Activated T-helper 1 cell treated with anti-CD3 and anti-CD28 coated beads, Interleukin-2, amount 50 U/mL, for 16 hours (primary cell): ENCODE data around the gene MRGPRG.
"Not testable (repeated sequence)": the region's sequence is repeated elsewhere in the genome, so short reads cannot be mapped to it uniquely, and the experiment has no call there.

Experiments used
- DNase-seq, 2 donors: peaks; one replicate each; pipeline ENCODE4 v3.0.0-alpha.2; 2020; ENCODE audit warnings: low read depth in 1 of 2, low spot score in 1 of 2

The MRGPRG gene, protein sequence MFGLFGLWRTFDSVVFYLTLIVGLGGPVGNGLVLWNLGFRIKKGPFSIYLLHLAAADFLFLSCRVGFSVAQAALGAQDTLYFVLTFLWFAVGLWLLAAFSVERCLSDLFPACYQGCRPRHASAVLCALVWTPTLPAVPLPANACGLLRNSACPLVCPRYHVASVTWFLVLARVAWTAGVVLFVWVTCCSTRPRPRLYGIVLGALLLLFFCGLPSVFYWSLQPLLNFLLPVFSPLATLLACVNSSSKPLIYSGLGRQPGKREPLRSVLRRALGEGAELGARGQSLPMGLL

GRCh38 chr11:3218483-3219280 lies at the start of gene MRGPRG:
Gene MRGPRG, minus strand, starts transcription at chr11:3218813. Its CDS starts 0 bp downstream, at chr11:3218813.
- no peak for DNase-seq

DNA sequence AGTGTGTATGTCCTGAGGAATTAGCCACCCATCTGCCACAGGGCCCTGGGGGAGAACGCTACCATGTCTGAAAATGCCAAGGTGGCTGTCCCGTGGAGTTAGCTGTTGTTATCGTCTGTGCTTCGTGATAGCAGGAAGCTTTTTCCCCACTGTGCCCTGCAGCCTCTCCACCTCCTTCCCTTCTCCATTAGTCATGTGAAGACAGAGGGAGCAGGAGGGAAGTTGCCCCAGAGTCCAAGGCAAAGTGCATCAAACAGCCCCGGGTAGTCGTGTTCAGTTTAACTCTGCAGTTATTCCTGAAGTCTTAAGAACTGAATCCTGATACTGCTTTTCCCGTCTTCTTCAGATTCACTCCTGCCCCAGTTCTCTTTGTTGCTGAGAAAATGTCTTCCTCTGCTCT lies 43.9 kb upstream of the MRGPRG start:
- DNase-seq, result not testable (repeated sequence)

DNA sequence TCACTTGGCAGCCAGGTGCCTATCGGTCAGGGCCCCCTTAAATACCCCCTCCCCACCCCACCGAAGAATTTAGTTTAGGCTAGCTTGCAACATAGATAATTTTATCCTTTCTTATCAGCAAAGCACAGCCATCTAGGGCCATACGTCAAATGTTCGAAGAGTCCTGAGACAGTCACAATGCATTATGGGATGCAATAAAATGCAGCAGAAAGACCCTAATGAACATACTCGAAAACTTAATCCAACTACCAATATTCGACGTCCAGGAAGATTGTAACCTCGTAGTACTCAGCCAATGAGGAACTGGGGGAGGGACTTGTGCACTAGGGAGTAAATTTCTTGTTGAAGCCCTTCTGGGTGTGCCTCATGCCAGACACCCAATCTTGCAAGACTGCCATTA lies 43.2 kb upstream of the MRGPRG start:
- DNase-seq, result not testable (repeated sequence)

GRCh38 chr11:3257509-3257908 lies 38.9 kb upstream of the MRGPRG start:
- not testable (repeated sequence) for DNase-seq

GRCh38 chr11:3255241-3255640 lies 36.6 kb upstream of the MRGPRG start:
- not testable (repeated sequence) for DNase-seq

DNA sequence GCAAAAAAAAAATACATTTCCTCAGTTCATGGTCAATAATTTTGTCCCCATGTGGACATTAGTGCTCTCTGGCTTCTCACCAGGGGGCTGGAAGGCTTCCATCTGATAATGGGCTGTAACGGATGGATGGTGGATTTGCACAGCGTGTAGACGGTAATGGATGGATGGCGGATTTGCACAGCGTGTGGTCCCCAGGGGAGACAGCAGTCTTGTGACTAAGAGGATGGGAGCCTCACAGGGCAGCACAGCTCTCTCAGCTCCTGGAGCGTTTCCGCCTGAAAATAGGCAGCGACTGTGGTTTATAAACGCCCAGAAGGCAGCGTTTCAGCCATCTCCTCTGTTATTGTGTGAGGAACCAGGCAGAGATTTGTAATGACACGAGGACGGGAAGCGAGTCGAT lies 36.2 kb upstream of the MRGPRG start:
- not testable (repeated sequence) for DNase-seq

DNA sequence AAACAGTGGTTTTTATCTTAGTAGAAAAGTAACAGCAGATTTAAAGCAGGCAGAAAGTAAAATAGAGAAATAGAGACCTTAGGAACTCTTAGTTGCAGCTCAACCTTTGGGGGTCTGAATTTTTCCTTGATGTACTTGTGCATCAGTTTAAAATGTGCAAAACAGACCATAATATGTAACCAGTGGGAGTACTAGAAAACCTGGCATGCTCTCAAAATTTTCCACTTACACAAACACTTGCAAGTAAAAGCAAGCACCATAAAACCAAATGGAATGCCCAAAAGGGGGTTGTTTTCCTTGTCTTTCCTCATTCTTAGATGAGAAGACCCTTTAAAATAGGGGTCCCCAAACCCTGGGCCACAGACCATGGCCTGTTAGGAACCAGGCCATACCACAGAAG lies 26.5 kb upstream of the MRGPRG start:
- DNase-seq, result no peak

- DNase-seq, result no peak
Measured at GRCh38 chr11:3243880-3244279, 25.3 kb upstream of the MRGPRG start.

DNA sequence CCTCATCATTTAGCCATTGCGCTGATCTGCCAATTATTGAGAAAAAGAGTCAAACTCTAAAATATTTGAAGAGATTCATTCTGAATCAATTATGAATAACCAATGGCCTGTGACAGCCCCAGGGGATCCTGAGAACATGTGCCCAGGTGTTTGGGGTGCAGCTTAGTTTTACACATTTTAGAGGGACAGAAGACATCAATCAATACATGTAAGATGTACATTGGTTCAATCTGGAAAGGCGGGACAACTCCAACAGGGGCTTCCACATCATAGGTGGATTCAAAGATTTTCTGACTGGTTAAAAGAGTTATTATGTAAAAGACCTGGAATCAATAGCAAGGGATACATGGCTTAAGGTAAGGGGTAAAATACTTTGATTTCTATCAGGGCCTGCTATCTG lies 18.5 kb upstream of the MRGPRG start:
- DNase-seq, result no peak

- no peak for DNase-seq
Measured at GRCh38 chr11:3234846-3235245, 16.2 kb upstream of the MRGPRG start.

- no peak for DNase-seq
Measured at GRCh38 chr11:3232956-3233355, 14.3 kb upstream of the MRGPRG start.

- no peak for DNase-seq
Measured at GRCh38 chr11:3231851-3232744, 13.5 kb upstream of the MRGPRG start, which contains the start of gene MRGPRE. Gene MRGPRE, minus strand, starts transcription at chr11:3232417. Its CDS starts 3,618 bp downstream, at chr11:3228799.

GRCh38 chr11:3231550-3231850 lies 12.9 kb upstream of the MRGPRG start:
- no peak for DNase-seq

- no peak for DNase-seq
Measured at GRCh38 chr11:3230636-3231549, 12.3 kb upstream of the MRGPRG start.

- no peak for DNase-seq
Measured at GRCh38 chr11:3229673-3230630, 11.3 kb upstream of the MRGPRG start.

DNA sequence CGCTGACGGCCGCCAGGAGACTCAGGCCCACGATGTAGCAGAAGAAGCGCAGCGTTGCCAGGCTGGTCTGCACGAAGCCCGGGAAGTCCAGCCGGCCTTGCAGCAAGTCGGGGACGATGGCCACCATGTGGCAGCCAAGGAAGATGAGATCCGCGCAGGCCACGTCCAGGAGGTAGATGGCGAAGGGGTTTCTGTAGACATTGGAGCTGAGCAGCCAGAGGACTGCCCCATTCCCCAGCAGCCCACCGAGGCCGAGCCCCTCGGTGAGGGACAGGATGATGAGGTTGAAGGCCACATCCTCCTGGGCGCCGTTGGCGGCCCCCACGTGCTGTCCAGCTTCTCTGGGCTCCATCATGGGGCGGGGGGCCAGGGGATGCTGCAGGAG lies 9.8 kb upstream of the MRGPRG start:
- DNase-seq, result no peak

DNA sequence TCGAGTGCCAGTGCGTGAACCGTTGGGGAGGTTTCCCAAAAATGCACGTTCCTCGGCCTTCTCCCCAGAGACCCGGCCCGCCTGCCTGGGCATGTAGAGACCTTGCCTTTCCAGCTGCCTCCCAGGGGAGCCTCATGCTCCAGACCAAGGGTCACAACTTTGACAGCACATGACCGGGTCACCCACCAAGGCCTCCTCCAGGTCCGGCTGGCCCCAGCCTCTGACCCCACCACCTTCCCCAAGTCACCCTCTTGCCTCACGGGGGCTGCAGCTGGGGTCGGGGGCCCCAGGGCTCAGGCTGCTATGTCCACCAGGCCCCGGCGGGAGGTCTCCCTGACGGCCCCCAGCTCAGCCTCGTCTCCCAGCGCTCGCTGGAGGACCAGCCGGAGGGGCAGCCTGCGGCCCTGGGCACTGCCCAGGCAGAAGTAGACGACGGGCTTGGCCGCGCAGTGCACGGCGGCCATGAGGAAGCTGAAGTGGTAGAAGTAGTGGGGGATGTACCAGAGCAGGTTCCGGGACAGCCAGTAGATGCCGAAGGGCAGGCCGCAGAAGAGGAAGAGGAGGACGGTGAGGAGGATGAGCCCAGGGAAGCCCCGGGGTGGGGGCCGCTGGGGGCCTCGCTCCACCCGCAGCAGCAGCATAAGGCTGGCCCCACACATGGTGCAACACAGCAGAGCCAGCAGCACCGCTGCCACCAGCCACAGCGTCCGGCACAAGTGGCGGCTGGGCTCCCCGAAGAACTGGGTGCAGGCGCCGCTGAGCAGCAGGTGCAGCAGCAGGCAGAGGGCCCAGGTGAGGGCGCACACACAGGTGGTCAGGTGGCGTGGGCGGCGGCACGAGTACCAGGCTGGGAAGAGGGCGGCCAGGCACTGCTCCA lies 9.2 kb upstream of the MRGPRG start:
- no peak for DNase-seq

DNA sequence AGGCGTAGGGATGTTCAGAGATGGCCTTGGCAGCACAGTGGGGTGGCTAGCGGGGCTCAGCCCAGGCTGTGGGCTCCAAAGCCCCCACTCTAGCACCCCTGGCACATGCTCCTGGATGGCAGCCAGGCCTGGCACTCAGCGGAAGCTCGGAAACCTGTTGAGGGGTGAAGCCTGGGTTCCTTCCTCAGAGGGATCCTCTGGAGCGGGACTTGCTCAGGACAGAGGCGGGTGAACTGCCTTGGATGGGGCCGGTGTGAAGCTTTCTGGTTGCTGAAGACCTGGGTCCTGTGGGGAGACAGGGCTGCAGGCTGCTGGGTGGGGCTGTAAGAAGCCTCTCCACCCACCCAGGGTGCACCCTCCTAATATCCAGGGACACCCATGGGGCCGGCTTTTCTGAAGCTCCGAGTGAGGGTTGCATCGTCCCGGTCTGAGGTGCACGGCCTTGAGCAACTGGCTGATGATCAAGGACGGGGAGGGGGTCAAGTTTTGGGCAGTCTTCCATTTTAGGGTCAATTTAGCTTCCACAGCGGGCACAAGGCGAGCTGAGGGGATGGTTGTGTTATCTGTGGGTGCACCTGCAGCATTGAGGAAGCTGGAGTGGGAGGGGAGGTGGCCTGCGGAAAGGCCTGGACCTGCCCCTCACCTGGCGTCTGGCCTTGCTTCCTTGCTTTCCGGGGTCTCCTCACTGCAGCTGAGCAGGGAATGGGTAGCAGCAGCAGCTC lies 8.4 kb upstream of the MRGPRG start:
- DNase-seq, result no peak
